HepG2 (cell line): ENCODE data around the gene FGGY. TPM values are rescaled to one million over a fixed set of nuclear protein-coding genes. Genes with fewer than 3 reads are reported as not detected.

Experiments used
- ARNT ChIP-seq: fragments of 450-650 bp; IDR thresholded peaks from 2 replicates; pipeline ENCODE4 v1.6.1; 2017
- CENPX ChIP-seq: sonication (generic); formaldehyde crosslinking; IDR thresholded peaks from 2 replicates; pipeline ENCODE4 v1.9.0; 2021; ENCODE audit warnings: mild to moderate bottlenecking, missing genetic modification reagents, moderate library complexity
- DNMT3B ChIP-seq: conservative IDR thresholded peaks from 2 replicates; pipeline ENCODE4 v1.6.1; 2016; ENCODE audit warnings: missing biosample characterization, control low read depth
- EHMT2 ChIP-seq: fragments of 200-600 bp; sonication (generic); IDR thresholded peaks from 2 replicates; pipeline ENCODE4 v1.7.0; 2017; ENCODE audit warnings: antibody characterized with exemption, low read depth, low read length, borderline replicate concordance
- ELF4 ChIP-seq: sonication (generic); formaldehyde crosslinking; IDR thresholded peaks from 2 replicates; pipeline ENCODE4 v1.5.0; 2020; ENCODE audit warnings: missing genetic modification reagents, mild to moderate bottlenecking, moderate library complexity, borderline replicate concordance
- FOXK2 ChIP-seq: fragments of 450-650 bp; IDR thresholded peaks from 2 replicates; pipeline ENCODE4 v1.6.1; 2016
- HNRNPLL ChIP-seq: fragments of 200-400 bp; formaldehyde crosslinking; IDR thresholded peaks from 2 replicates; pipeline ENCODE4 v1.6.1; 2017; ENCODE audit warnings: mild to moderate bottlenecking, low read depth, low read length; ENCODE audit not compliant: poor library complexity, severe bottlenecking
- ISX ChIP-seq: sonication (generic); formaldehyde crosslinking; conservative IDR thresholded peaks from 2 replicates; pipeline ENCODE4 v1.5.0; 2020; ENCODE audit warnings: missing genetic modification reagents
- LCORL ChIP-seq, 2 experiments: fragments of 450-650 bp in 1 of 2; sonication (generic) in 1 of 2; formaldehyde crosslinking in 1 of 2; IDR thresholded peaks; 2 replicates each; pipeline versions ENCODE4 v1.5.0 to v1.6.1; 2017 to 2020; ENCODE audit warnings: antibody characterized with exemption in 1 of 2, missing genetic modification reagents in 1 of 2
- NBN ChIP-seq: fragments of 450-650 bp; conservative IDR thresholded peaks from 2 replicates; pipeline ENCODE4 v1.6.1; 2017
- POLR2AphosphoS5 ChIP-seq: IDR thresholded peaks from 2 replicates; pipeline ENCODE4 v1.6.1; 2012; ENCODE audit warnings: low read depth, low read length
- PTBP1 ChIP-seq: fragments of 200-400 bp; formaldehyde crosslinking; IDR thresholded peaks from 2 replicates; pipeline ENCODE4 v1.6.1; 2018; ENCODE audit warnings: low read length, low read depth; ENCODE audit not compliant: poor library complexity, severe bottlenecking
- SOX6 ChIP-seq, 2 experiments: fragments of 450-650 bp in 1 of 2; sonication (generic) in 1 of 2; formaldehyde crosslinking in 1 of 2; IDR thresholded peaks; 2 replicates each; pipeline versions ENCODE4 v1.4.0 to v1.6.1; 2017 to 2020; ENCODE audit warnings: antibody characterized with exemption in 1 of 2, mild to moderate bottlenecking in 1 of 2, missing genetic modification reagents in 1 of 2
- ZBTB7A ChIP-seq: sonication (generic); formaldehyde crosslinking; IDR thresholded peaks from 2 replicates; pipeline ENCODE4 v1.8.0; 2022; ENCODE audit warnings: mild to moderate bottlenecking, missing genetic modification reagents
- ZNF333 ChIP-seq: sonication (generic); formaldehyde crosslinking; IDR thresholded peaks from 2 replicates; pipeline ENCODE4 v1.4.0; 2020; ENCODE audit warnings: mild to moderate bottlenecking, missing genetic modification reagents, borderline replicate concordance
- ZNF33B ChIP-seq: sonication (generic); formaldehyde crosslinking; IDR thresholded peaks from 2 replicates; pipeline ENCODE4 v1.5.1; 2020; ENCODE audit warnings: mild to moderate bottlenecking, missing genetic modification reagents
- ZNF367 ChIP-seq: sonication (generic); formaldehyde crosslinking; IDR thresholded peaks from 2 replicates; pipeline ENCODE4 v1.4.0; 2020; ENCODE audit warnings: missing genetic modification reagents, borderline replicate concordance
- ZNF460 ChIP-seq: sonication (generic); formaldehyde crosslinking; IDR thresholded peaks from 2 replicates; pipeline ENCODE4 v1.5.1; 2020; ENCODE audit warnings: missing genetic modification reagents, mild to moderate bottlenecking, borderline replicate concordance
- ZNF552 ChIP-seq: sonication (generic); formaldehyde crosslinking; IDR thresholded peaks from 2 replicates; pipeline ENCODE4 v1.9.0; 2022; ENCODE audit warnings: missing genetic modification reagents, mild to moderate bottlenecking, borderline replicate concordance
- ZNF75D ChIP-seq: sonication (generic); formaldehyde crosslinking; IDR thresholded peaks from 2 replicates; pipeline ENCODE4 v1.8.1; 2023; ENCODE audit warnings: missing genetic modification reagents, mild to moderate bottlenecking, borderline replicate concordance
- ZNF773 ChIP-seq: sonication (generic); formaldehyde crosslinking; IDR thresholded peaks from 2 replicates; pipeline ENCODE4 v1.4.0; 2020; ENCODE audit warnings: missing genetic modification reagents, borderline replicate concordance
- polyA plus RNA-seq, 8 experiments: library from polyadenylated mRNA; depleted of rRNA in 3 of 8; stranded (reverse) in 7 of 8; unstranded in 1 of 8; fragments of >200 nt; fragmentation: Illumina TruSeq in 4 of 8; extraction: Trizol in 4 of 8; gene quantifications; 2 replicates each; pipeline versions ENCODE4 v1.2.1 to v1.2.3, GENCODE V29; 2011 to 2016; ENCODE audit warnings: low read depth in 4 of 8, missing spikeins in 1 of 8, mixed read lengths in 1 of 8; ENCODE audit not compliant: insufficient read depth in 1 of 8
- total RNA-seq, 5 experiments: library from RNA; depleted of rRNA; stranded (reverse); fragments of >200 nt; fragmentation: Illumina TruSeq; extraction: Trizol; gene quantifications; 2 replicates each; pipeline ENCODE4 v1.2.3, GENCODE V29; 2016; ENCODE audit warnings: low read depth in 1 of 5
- TF ChIP-seq, protein P1 (sequence below): sonication (generic); formaldehyde crosslinking; IDR thresholded peaks from 2 replicates; pipeline ENCODE4 v1.4.0; 2020; ENCODE audit warnings: missing genetic modification reagents, borderline replicate concordance
- TF ChIP-seq, protein P2 (sequence below): IDR thresholded peaks from 2 replicates; pipeline ENCODE4 v1.6.1; 2016; ENCODE audit warnings: control low read depth
- TF ChIP-seq, protein P3 (sequence below): sonication (generic); formaldehyde crosslinking; IDR thresholded peaks from 2 replicates; pipeline ENCODE4 v1.4.0; 2020; ENCODE audit warnings: mild to moderate bottlenecking, missing genetic modification reagents
- TF ChIP-seq, protein P4 (sequence below): IDR thresholded peaks from 2 replicates; pipeline ENCODE4 v1.6.1; 2012; ENCODE audit warnings: inconsistent platforms
- TF ChIP-seq, protein P5 (sequence below): sonication (generic); formaldehyde crosslinking; IDR thresholded peaks from 2 replicates; pipeline ENCODE4 v1.4.0; 2020; ENCODE audit warnings: mild to moderate bottlenecking, missing genetic modification reagents

Gene FGGY
- total and polyA plus RNA-seq, 2 of the 13 experiments (the other 11 are each of a cell fraction or from before 2014, with no cell fraction given), result 15.7 to 27.5 TPM

DNA sequence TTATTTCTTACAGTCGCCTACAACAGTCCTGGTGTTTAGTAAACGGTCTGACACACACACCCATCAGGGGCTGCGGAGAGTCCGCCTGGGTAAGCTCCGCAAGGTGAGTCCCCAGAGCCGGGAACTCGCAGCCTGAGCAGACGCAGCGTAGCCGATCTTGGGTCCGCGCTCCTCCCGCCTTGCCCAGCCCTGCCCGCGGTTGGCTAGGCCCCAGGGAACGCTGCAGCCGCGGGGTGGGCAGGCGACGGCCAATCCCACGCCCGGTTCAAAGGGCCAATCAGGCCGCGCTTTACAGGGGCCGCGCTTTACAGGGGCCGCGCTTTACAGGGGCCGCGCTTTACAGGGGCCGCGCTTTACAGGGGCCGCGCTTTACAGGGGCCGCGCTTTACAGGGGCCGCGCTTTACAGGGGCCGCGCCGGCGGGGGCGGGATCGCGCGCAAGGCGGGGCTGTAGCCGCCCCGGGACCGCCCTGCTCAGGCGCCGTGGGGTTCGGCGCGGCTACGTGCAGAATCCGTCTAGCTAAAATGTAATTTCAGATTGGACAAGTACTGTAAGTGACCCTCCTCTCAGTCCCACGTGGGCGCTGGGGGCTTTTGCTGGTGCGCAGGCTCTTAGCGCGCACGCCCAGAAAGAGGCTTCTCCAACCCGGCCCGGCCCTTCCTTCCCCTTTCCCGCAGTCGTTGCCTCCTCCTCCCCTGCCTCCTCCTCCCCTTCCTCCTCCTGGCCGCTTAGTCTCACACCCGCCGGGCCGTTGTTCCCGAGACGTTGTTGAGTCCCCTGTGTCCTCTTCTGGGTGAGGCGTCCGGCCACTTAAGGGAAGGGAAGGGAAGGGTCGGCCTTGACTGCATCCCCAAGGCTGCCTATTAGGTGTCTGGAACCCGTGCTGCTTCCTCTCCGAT lies at the start of gene FGGY (continued):
- no peak for TF ChIP-seq ELF4 (CRISPR knock-in tag)
- TF ChIP-seq, protein P1, sequence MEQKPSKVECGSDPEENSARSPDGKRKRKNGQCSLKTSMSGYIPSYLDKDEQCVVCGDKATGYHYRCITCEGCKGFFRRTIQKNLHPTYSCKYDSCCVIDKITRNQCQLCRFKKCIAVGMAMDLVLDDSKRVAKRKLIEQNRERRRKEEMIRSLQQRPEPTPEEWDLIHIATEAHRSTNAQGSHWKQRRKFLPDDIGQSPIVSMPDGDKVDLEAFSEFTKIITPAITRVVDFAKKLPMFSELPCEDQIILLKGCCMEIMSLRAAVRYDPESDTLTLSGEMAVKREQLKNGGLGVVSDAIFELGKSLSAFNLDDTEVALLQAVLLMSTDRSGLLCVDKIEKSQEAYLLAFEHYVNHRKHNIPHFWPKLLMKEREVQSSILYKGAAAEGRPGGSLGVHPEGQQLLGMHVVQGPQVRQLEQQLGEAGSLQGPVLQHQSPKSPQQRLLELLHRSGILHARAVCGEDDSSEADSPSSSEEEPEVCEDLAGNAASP (CRISPR knock-in tag), result peak; percentile 27; the same call in 1 of the 2 replicates
- peak; percentile 97 for TF ChIP-seq HNRNPLL
- TF ChIP-seq, protein P2, sequence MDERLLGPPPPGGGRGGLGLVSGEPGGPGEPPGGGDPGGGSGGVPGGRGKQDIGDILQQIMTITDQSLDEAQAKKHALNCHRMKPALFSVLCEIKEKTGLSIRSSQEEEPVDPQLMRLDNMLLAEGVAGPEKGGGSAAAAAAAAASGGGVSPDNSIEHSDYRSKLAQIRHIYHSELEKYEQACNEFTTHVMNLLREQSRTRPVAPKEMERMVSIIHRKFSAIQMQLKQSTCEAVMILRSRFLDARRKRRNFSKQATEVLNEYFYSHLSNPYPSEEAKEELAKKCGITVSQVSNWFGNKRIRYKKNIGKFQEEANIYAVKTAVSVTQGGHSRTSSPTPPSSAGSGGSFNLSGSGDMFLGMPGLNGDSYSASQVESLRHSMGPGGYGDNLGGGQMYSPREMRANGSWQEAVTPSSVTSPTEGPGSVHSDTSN (CRISPR knock-in tag), result no peak
- TF ChIP-seq, protein P3, sequence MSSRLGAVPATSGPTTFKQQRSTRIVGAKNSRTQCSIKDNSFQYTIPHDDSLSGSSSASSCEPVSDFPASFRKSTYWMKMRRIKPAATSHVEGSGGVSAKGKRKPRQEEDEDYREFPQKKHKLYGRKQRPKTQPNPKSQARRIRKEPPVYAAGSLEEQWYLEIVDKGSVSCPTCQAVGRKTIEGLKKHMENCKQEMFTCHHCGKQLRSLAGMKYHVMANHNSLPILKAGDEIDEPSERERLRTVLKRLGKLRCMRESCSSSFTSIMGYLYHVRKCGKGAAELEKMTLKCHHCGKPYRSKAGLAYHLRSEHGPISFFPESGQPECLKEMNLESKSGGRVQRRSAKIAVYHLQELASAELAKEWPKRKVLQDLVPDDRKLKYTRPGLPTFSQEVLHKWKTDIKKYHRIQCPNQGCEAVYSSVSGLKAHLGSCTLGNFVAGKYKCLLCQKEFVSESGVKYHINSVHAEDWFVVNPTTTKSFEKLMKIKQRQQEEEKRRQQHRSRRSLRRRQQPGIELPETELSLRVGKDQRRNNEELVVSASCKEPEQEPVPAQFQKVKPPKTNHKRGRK (CRISPR knock-in tag), result no peak
- no peak for TF ChIP-seq ARNT
- TF ChIP-seq DNMT3B (CRISPR knock-in tag), result no peak
- TF ChIP-seq ZBTB7A (CRISPR knock-in tag), result peak; percentile 3; the same call in 1 of the 2 replicates
- peak; percentile 92 for TF ChIP-seq POLR2AphosphoS5
- TF ChIP-seq NBN, result no peak
- no peak for TF ChIP-seq ZNF75D
- TF ChIP-seq PTBP1, result no peak
- no peak for TF ChIP-seq ZNF773 (CRISPR knock-in tag)
- no peak for TF ChIP-seq CENPX (CRISPR knock-in tag)
- TF ChIP-seq ZNF460 (CRISPR knock-in tag), result peak; percentile 17; the same call in 1 of the 2 replicates
- TF ChIP-seq LCORL (IDR thresholded peaks at IDR 0.05), result no peak
- TF ChIP-seq LCORL (CRISPR knock-in tag; IDR thresholded peaks at IDR 0.05), result peak; percentile 59
- TF ChIP-seq, protein P4, sequence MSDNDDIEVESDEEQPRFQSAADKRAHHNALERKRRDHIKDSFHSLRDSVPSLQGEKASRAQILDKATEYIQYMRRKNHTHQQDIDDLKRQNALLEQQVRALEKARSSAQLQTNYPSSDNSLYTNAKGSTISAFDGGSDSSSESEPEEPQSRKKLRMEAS, result peak; percentile 78
- TF ChIP-seq SOX6 (IDR thresholded peaks at IDR 0.05), result no peak
- TF ChIP-seq SOX6 (CRISPR knock-in tag; IDR thresholded peaks at IDR 0.05), result peak; percentile 75
- TF ChIP-seq, protein P5, sequence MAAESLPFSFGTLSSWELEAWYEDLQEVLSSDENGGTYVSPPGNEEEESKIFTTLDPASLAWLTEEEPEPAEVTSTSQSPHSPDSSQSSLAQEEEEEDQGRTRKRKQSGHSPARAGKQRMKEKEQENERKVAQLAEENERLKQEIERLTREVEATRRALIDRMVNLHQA (CRISPR knock-in tag), result no peak
- no peak for TF ChIP-seq ZNF552 (CRISPR knock-in tag)
- no peak for TF ChIP-seq EHMT2
- no peak for TF ChIP-seq ZNF367 (CRISPR knock-in tag)
- no peak for TF ChIP-seq ZNF333 (CRISPR knock-in tag)
- no peak for TF ChIP-seq ISX
- no peak for TF ChIP-seq FOXK2
- TF ChIP-seq ZNF33B (CRISPR knock-in tag), result no peak; the same call in 1 of the 2 replicates
